Neural cell (in vitro differentiated cells): ENCODE results near the gene ADAMTS1. TPM values are rescaled to one million over a fixed set of nuclear protein-coding genes. Genes with fewer than 3 reads are reported as not detected.
A peak's percentile ranks its signal among the peaks of the same experiment; 100 is the strongest.

ENCODE experiments used
- H2AFZ ChIP-seq: fragments of 200-600, 300-800 bp; sonication (generic), shearing (Covaris generic); 2 replicates; pipeline ENCODE4 v1.6.0; 2014; ENCODE audit warnings: low read depth, mild to moderate bottlenecking, antibody characterized with exemption, low read length, moderate library complexity
- H3F3A ChIP-seq: fragments of 200-600 bp; shearing (Covaris generic); 2 replicates; pipeline ENCODE4 v1.6.1; 2016; ENCODE audit warnings: mild to moderate bottlenecking, moderate library complexity, mixed read lengths, antibody characterized with exemption, low read length; ENCODE audit not compliant: insufficient read depth, poor library complexity, severe bottlenecking
- H3K27ac ChIP-seq: fragments of 200-600, 300-800 bp; sonication (generic), shearing (Covaris generic); 2 replicates; pipeline ENCODE4 v1.5.1; 2014; ENCODE audit warnings: mild to moderate bottlenecking, low read length, moderate library complexity
- H3K27me3 ChIP-seq: fragments of 300-800, 200-600 bp; sonication (generic), shearing (Covaris generic); 2 replicates; pipeline ENCODE4 v1.6.0; 2014; ENCODE audit warnings: mild to moderate bottlenecking, low read depth, low read length, moderate library complexity; ENCODE audit not compliant: insufficient read depth
- H3K36me3 ChIP-seq: fragments of 300-800, 200-600 bp; sonication (generic), shearing (Covaris generic); 2 replicates; pipeline ENCODE4 v1.5.1; 2014; ENCODE audit warnings: mild to moderate bottlenecking, antibody characterized with exemption, low read length, moderate library complexity; ENCODE audit not compliant: insufficient read depth
- H3K4me2 ChIP-seq: fragments of 300-800, 200-600 bp; sonication (generic), shearing (Covaris generic); 2 replicates; pipeline ENCODE4 v1.6.0; 2014; ENCODE audit warnings: mild to moderate bottlenecking, low read length
- H3K4me3 ChIP-seq: fragments of 300-800, 200-600 bp; sonication (generic), shearing (Covaris generic); 2 replicates; pipeline ENCODE4 v1.5.1; 2014; ENCODE audit warnings: mild to moderate bottlenecking, low read length, moderate library complexity
- H3K79me2 ChIP-seq: fragments of 200-600 bp; shearing (Covaris generic); replicated peaks from 2 replicates; pipeline ENCODE4 v1.6.0; 2014; ENCODE audit warnings: mild to moderate bottlenecking, low read length, moderate library complexity; ENCODE audit not compliant: insufficient read depth
- H3K9ac ChIP-seq: fragments of 300-800, 200-600 bp; sonication (generic), shearing (Covaris generic); 2 replicates; pipeline ENCODE4 v1.6.1; 2016; ENCODE audit warnings: mild to moderate bottlenecking, low read length, mixed read lengths
- H3K9me2 ChIP-seq: fragments of 200-600 bp; shearing (Covaris generic); 2 replicates; pipeline ENCODE4 v1.6.1; 2016; ENCODE audit warnings: mild to moderate bottlenecking, low read length, mixed read lengths; ENCODE audit not compliant: insufficient read depth
- H3K9me3 ChIP-seq: fragments of 200-600, 300-800 bp; sonication (generic), shearing (Covaris generic); 2 replicates; pipeline ENCODE4 v1.6.1; 2016; ENCODE audit warnings: mild to moderate bottlenecking, mixed run types, low read length, moderate library complexity, mixed read lengths
- H4K20me1 ChIP-seq: fragments of 200-600 bp; shearing (Covaris generic); 2 replicates; pipeline ENCODE4 v1.6.1; 2016; ENCODE audit warnings: mild to moderate bottlenecking, mixed run types; ENCODE audit not compliant: insufficient read depth
- CTCF ChIP-seq: fragments of 450-650 bp; IDR thresholded peaks from 2 replicates; pipeline ENCODE4 v1.5.1; 2014; ENCODE audit warnings: antibody characterized with exemption, mild to moderate bottlenecking, moderate library complexity; ENCODE audit not compliant: poor library complexity, severe bottlenecking
- EP300 ChIP-seq: fragments of 450-650 bp; conservative IDR thresholded peaks from 2 replicates; pipeline ENCODE4 v1.6.1; 2014; ENCODE audit warnings: antibody characterized with exemption, mild to moderate bottlenecking, moderate library complexity; ENCODE audit not compliant: poor library complexity, severe bottlenecking
- EZH2 ChIP-seq: fragments of 200-600, 300-800 bp; shearing (Covaris generic), sonication (generic); IDR thresholded peaks from 2 replicates; pipeline ENCODE4 v1.6.1; 2014; ENCODE audit warnings: antibody characterized with exemption, low read length, borderline replicate concordance, mild to moderate bottlenecking; ENCODE audit not compliant: insufficient read depth, poor library complexity, severe bottlenecking
- MXI1 ChIP-seq: fragments of 450-650 bp; conservative IDR thresholded peaks from 2 replicates; pipeline ENCODE4 v1.6.1; 2014; ENCODE audit warnings: antibody characterized with exemption, mild to moderate bottlenecking; ENCODE audit not compliant: poor library complexity, severe bottlenecking
- POLR2AphosphoS5 ChIP-seq: IDR thresholded peaks from 2 replicates; pipeline ENCODE4 v1.6.1; 2012
- RAD21 ChIP-seq: fragments of 450-650 bp; conservative IDR thresholded peaks from 2 replicates; pipeline ENCODE4 v1.6.1; 2014; ENCODE audit warnings: antibody characterized with exemption, mild to moderate bottlenecking, moderate library complexity
- REST ChIP-seq: IDR thresholded peaks from 2 replicates; pipeline ENCODE4 v1.6.1; 2012; ENCODE audit warnings: borderline replicate concordance
- SMC3 ChIP-seq: fragments of 450-650 bp; conservative IDR thresholded peaks from 2 replicates; pipeline ENCODE4 v1.6.1; 2014; ENCODE audit warnings: antibody characterized with exemption, mild to moderate bottlenecking, moderate library complexity; ENCODE audit not compliant: poor library complexity
- TAF1 ChIP-seq: IDR thresholded peaks from 2 replicates; pipeline ENCODE4 v1.6.1; 2012; ENCODE audit warnings: low read depth
- polyA plus RNA-seq: library from polyadenylated mRNA; depleted of rRNA; stranded (reverse); fragments of >200 nt; gene quantifications from 2 replicates; pipeline ENCODE4 v1.2.3, GENCODE V29; 2014

The ADAMTS1 gene
- polyA plus RNA-seq, 1 donor from 2014 or later: 0.84 TPM

GRCh38 chr21:26847002-26847401, 1.8 kb upstream of the ADAMTS1 start:
- Histone ChIP-seq H3K4me2 (no peak overlapping the region), H3K9me2 (no peaks in the 10 kb centered on the region), H3K9me3 (no peaks in the 10 kb centered on the region), H3K79me2 (no peaks in the 10 kb centered on the region), H3K27me3 (peaks cover 46% of the 10 kb centered on the region), H2AFZ (no peak overlapping the region), H3F3A (no peaks in the 10 kb centered on the region), H3K4me3 (peak overlapping the region; percentile 90), H3K27ac (no peak overlapping the region), H3K9ac (no peak overlapping the region), H3K36me3 (no peaks in the 10 kb centered on the region), H4K20me1 (no peaks in the 10 kb centered on the region)
- TF ChIP-seq EZH2: no peak
- no peak for TF ChIP-seq MXI1
- no peak for TF ChIP-seq RAD21

GRCh38 chr21:26846036-26846931, 1.1 kb upstream of the ADAMTS1 start:
- peak overlapping the region; percentile 27 for H3K9ac ChIP-seq
- H3F3A ChIP-seq: no peaks in the 10 kb centered on the region
- no peaks in the 10 kb centered on the region for H3K36me3 ChIP-seq
- H3K4me2 ChIP-seq: peak overlapping the region; percentile 83
- H3K79me2 ChIP-seq: no peaks in the 10 kb centered on the region
- no peak overlapping the region for H2AFZ ChIP-seq
- H3K27ac ChIP-seq: no peak overlapping the region
- H3K27me3 ChIP-seq: peaks cover 46% of the 10 kb centered on the region
- no peaks in the 10 kb centered on the region for H3K9me2 ChIP-seq
- peak overlapping the region; percentile 90 for H3K4me3 ChIP-seq
- TF ChIP-seq CTCF (no peak), EZH2 (no peak), POLR2AphosphoS5 (no peak), EP300 (no peak), REST (no peak), RAD21 (no peak), MXI1 (no peak), TAF1 (no peak), SMC3 (no peak)
- no peaks in the 10 kb centered on the region for H4K20me1 ChIP-seq
- no peaks in the 10 kb centered on the region for H3K9me3 ChIP-seq
